Measurements from ENCODE around the gene USP1.

Gene USP1

GRCh38 chr1:62494137-62494536, 57.3 kb downstream of the USP1 start:
- DNase-seq = no peak

- DNase-seq = no peak
Measured at GRCh38 chr1:62500210-62500609, 63.4 kb downstream of the USP1 start.

All from activated CD4-positive, alpha-beta T cell treated with anti-CD3 and anti-CD28 coated beads for 1 hour (primary cell).